DMS53 treated with DMSO at 0.1 percent for 48 hours (cell line): ENCODE results near the gene DNMT1.
A peak's percentile ranks its signal among the peaks of the same experiment; 100 is the strongest.
"Not testable (repeated sequence)": the region's sequence is repeated elsewhere in the genome, so short reads cannot be mapped to it uniquely, and the experiment has no call there.

Experiments used
- DNase-seq: peaks from one replicate; lab custom pipeline; 2025; ENCODE audit not compliant: unreplicated experiment; lab: John Stamatoyannopoulos, UW

The DNMT1 gene

GRCh38 chr19:10222201-10222890, 27.6 kb upstream of the DNMT1 start:
- no peak for DNase-seq

GRCh38 chr19:10220695-10221094, 25.9 kb upstream of the DNMT1 start:
- DNase-seq = no peak

- DNase-seq = peak; percentile 23
Measured at GRCh38 chr19:10219678-10220077, 24.9 kb upstream of the DNMT1 start.

GRCh38 chr19:10217085-10217484, 22.3 kb upstream of the DNMT1 start:
- no peak for DNase-seq

GRCh38 chr19:10214784-10215183, 20.0 kb upstream of the DNMT1 start:
- no peak for DNase-seq

GRCh38 chr19:10211691-10212090, 16.9 kb upstream of the DNMT1 start:
- DNase-seq = no peak

- no peak for DNase-seq
Measured at GRCh38 chr19:10211061-10211460, 16.3 kb upstream of the DNMT1 start.

GRCh38 chr19:10209315-10209714, 14.6 kb upstream of the DNMT1 start:
- peak; percentile 49 for DNase-seq

GRCh38 chr19:10207026-10207425, 12.3 kb upstream of the DNMT1 start:
- DNase-seq = no peak

- DNase-seq = peak; percentile 61
Measured at GRCh38 chr19:10206226-10206885, 11.6 kb upstream of the DNMT1 start.

GRCh38 chr19:10205636-10206035, 10.9 kb upstream of the DNMT1 start:
- no peak for DNase-seq

- DNase-seq = no peak
Measured at GRCh38 chr19:10203686-10204085, 8.9 kb upstream of the DNMT1 start.

GRCh38 chr19:10201176-10201575, 6.4 kb upstream of the DNMT1 start:
- no peak for DNase-seq

GRCh38 chr19:10200101-10200500, 5.3 kb upstream of the DNMT1 start:
- not testable (repeated sequence) for DNase-seq

GRCh38 chr19:10198889-10199644, 4.3 kb upstream of the DNMT1 start:
- DNase-seq = not testable (repeated sequence)

GRCh38 chr19:10195199-10195519, 406 bp upstream of the DNMT1 start:
- no peak for DNase-seq

- no peak for DNase-seq
Measured at GRCh38 chr19:10193790-10194499, 808 bp downstream of the DNMT1 start.

- no peak for DNase-seq
Measured at GRCh38 chr19:10192922-10193321, 1.8 kb downstream of the DNMT1 start.

- no peak for DNase-seq
Measured at GRCh38 chr19:10191347-10191746, 3.4 kb downstream of the DNMT1 start.

GRCh38 chr19:10190026-10190425, 4.7 kb downstream of the DNMT1 start:
- no peak for DNase-seq

GRCh38 chr19:10189616-10190015, 5.1 kb downstream of the DNMT1 start:
- no peak for DNase-seq

GRCh38 chr19:10187315-10187714, 7.4 kb downstream of the DNMT1 start:
- DNase-seq = no peak
